GM18507 (cell line): ENCODE data around the gene RAB11FIP5.
"Not testable (repeated sequence)": the region's sequence is repeated elsewhere in the genome, so short reads cannot be mapped to it uniquely, and the experiment has no call there.

Source experiments
- DNase-seq: peaks from one replicate; pipeline ENCODE4 v3.0.0; 2011; ENCODE audit warnings: low read depth; ENCODE audit not compliant: insufficient read length; ENCODE audit errors: extremely low spot score
- FAIRE-seq: peaks from 2 replicates; lab custom pipeline; 2011; peaks lifted over from hg19 to GRCh38; lab: Jason Lieb, UNC

The RAB11FIP5 gene

DNA sequence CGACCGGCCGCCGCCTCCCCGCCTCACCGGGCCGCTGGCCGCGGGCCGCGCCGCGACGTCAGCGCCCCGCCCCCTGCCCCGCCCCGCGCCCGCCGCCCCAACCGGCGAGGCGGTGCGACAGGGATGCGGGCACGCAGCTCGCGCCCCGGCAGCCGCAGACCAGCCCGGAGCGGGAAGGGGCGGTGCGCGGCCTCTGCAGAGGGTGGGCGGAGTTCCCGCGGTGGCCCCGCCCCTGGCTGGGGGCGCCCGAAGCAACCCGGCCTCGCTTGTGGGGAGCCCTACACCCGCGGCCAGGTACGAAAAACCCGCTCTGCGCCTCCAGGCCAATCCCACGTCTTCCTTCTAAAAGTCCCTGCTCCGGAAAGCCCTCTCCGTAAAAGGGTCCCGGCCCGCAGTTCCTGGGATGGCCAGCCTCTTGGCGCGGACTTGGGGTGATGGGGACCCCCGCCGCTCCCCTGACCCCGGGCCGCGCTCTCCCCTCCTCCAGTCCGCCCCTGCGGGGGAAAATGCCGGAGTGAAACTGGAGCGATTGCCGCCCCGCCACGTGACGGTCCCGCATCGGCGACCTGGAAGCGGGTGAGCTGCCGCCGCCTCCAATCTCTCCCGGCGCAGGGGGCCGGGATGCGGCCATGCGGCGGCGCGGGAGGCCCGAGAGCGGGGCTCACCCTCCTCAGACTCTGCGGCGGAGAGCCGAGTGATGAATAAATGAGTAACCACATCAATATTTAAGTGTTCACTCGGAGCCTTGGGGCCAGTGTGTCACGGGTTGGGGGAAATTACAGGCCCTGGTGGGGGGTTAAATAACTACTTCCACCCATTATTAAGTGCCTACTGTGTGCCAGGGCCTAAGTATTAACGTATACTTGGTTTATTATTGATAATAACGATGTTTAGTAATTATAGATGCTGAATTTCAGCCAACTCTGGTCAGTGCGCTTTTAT lies at the start of gene RAB11FIP5:
Gene RAB11FIP5, minus strand, starts transcription at position 36 of the 942 bp plus-strand sequence. CDS start 171 bp downstream, outside the sequence.
- no peak for FAIRE-seq
- DNase-seq: peak; percentile 38

DNA sequence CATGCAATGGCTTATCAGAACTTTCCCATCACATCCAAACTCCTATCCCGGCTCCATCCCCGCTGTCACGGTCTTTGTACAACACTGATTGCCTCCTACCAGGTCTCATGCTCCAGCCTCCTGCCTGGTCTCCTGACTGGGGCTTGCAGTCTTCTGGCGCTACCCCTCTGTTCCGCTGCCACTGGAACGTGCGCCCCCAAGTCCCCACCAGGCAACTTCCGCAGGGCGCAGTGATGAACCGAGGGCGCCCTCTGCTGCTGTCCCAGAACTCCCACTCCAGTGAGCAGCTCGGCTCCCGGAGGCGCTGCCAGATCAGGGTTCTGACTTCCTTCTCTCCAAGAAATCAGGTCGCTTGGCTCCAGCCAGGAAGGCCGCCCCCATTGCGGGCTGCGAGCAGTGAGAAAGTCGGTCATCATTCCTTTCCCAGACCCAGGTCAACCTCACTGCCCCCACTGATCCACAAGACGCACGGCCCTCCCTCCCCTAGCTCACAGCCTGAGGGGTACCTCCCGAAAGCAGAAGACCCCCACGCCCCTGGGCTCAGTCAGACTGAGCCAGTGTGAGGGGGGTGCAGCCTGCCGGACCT lies 43.9 kb upstream of the RAB11FIP5 start:
- no peak for DNase-seq
- no peak for FAIRE-seq

DNA sequence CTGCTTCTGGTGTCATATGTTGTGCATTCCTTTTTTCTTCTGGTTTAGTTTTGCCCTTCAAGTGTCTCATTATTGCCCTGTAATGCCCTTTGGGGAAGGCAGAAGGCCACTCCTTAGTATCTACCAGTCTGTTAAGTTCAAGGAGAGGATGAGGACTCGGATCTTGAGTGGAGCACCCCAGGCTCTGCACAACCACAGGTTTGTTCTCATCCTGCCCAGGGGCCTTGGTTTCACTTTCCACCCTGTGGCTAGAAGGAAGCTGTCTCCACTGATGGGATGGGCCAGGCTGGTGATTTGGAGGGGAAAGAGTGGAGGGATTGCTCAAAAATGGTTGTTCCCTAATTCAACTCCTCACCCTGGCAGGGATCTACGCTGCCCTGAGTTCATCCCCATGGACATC lies 30.2 kb upstream of the RAB11FIP5 start:
- FAIRE-seq (no peak), DNase-seq (no peak)

- no peak for FAIRE-seq
- DNase-seq: no peak
Measured at GRCh38 chr2:73141896-73142295, 29.1 kb upstream of the RAB11FIP5 start.

DNA sequence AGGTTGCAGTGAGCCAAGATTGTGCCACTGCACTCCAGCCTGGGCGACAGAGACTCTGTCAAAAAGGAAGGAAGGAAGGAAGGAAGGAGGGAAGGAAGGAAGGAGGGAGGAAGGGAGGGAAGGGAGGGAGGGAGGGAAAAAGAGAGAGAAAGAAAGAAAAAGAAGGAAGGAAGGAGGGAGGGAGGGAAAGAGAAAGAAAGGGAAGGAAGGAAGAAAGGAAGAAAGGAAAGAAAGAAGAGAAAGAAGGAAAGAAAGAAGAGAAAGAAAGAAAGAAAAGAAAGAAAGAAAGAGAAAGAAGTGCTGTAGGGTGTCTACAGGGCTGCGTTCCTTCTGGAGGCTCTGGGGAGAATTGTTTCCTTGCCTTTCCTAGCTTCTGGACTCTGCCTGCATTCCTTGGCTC lies 22.5 kb upstream of the RAB11FIP5 start:
- no peak for DNase-seq
- FAIRE-seq: no peak

DNA sequence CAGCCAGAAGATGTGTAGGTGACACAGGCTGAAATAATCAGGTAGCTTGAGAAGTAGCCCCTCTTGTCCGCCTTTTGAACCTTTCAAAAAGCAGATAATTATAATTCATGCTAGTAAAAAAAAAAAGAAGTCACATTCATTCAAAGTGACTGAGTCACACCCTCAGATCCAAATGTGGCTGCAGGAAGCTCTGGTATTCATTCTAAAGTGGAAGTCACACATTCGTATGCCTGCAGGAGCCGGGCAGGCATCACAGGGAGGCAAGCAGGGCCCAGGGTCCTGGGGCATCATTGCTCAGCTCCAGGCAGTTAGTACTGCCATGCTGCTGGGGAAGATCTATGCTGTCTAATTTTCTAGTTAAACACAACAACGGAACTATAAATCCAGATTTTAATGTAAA lies 21.7 kb upstream of the RAB11FIP5 start:
- FAIRE-seq (no peak), DNase-seq (no peak)

DNA sequence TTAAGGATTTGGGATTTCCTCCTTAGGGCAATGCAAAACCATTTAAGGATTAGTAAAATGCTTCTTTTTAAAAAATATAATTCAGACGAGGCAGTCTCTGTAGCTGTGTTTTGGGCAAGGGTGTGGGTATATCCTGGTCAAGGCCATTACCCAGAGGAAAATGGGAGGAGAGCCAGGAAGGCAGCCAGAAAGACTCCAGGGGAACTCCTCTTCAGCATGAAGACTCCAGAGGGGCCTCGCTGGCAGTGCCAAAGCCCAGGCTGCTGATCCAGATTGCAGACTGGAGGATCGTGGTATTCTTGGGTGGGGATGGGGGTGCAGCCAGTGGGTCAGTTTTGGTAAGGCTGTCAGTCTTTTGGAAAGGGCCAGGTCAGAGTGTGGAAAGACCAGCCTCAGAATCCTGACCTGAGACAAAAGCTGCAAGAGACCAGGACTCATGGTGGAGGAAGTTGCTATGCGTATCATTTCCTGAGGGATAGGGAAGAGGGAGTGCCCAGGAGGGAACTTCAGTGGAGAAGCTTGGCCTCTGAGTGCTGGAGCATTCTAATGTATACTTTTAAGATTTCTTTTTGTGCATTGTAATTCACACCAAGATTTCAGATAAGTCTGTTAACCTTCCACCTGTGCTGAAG lies 20.9 kb upstream of the RAB11FIP5 start:
- FAIRE-seq (no peak), DNase-seq (no peak)

GRCh38 chr2:73131807-73132206 lies 19.1 kb upstream of the RAB11FIP5 start:
- no peak for FAIRE-seq
- DNase-seq: no peak

- FAIRE-seq: no peak
- DNase-seq: no peak
Measured at GRCh38 chr2:73130790-73131189, 18.0 kb upstream of the RAB11FIP5 start.

DNA sequence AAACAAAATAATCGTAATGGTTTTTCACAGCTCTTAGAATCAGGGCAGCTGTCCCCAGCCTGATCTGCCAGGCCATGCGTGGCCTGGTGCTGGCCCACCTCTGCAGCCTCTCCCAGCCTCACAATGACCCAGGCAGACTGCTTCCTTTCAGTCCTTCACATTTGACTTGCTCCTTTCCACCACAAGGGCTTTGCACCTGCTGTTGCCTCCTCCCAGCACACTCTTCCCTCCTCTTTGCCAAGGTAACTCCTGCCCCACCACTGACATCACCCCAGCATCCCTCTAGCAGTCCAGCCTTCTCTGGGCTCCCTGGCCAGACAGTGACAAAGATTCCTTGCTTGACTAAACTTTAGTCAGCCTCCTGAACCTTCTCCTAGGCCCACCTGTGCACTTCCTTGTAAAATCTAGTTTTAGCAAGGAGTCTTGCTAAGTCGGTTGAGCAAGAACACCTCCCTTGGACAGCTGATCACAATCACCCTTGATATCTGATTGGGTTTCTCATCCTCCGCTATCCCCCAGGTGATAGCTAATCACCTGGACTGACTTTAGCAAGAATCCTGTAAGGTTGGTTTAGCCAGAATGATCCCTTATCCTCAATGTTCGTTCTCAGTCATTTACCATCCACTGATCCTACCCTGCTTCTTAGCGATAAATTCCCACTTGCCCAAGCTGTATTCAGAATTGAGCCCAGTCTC lies 16.2 kb upstream of the RAB11FIP5 start:
- FAIRE-seq (no peak), DNase-seq (no peak)

GRCh38 chr2:73122536-73122935 lies 9.8 kb upstream of the RAB11FIP5 start:
- FAIRE-seq: no peak

GRCh38 chr2:73119611-73120239 lies 7.0 kb upstream of the RAB11FIP5 start:
- not testable (repeated sequence) for DNase-seq, FAIRE-seq

More at GRCh38 chr2:73122536-73122935, 9.8 kb upstream of the RAB11FIP5 start:
- no peak for DNase-seq

- DNase-seq: no peak
- no peak for FAIRE-seq
Measured at GRCh38 chr2:73117441-73117840, 4.7 kb upstream of the RAB11FIP5 start.

DNA sequence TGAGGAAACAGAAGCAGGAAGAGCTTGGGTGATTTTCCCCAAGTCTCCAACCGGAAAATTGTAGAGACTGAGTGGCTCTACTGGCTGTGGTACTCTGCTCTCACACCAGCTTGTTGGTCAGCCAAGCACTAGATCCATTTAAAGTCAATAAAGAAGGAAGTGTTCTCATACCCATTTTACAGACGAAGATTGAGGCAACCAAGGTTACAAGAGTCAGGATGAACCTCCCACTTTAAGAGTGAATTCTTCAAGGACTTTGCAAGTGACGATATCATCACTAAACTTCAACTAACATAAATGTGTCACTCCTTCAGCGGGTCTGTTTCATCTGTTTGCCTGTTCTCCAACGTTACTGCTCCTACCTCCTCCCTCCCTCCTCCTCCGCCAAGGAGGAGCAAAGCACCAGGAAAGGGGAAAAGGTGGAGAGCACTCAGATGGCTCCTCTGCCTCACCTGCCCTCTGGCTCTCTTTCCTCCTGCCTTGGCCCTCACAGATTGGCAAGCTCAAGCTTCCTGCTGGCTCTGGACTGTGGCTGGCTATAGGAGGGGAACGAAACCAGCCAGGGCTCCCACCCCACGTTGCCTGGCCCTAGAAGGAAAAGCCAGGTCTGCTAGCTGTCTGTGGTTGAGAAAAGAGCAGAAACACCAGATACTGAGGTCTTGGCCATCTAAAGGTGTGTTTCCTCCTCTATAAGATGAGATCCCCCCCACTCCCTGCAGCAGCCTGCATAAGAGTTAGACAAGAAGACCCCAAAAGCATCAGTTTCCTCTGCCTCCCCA lies 3.6 kb upstream of the RAB11FIP5 start:
- FAIRE-seq (no peak), DNase-seq (no peak)

DNA sequence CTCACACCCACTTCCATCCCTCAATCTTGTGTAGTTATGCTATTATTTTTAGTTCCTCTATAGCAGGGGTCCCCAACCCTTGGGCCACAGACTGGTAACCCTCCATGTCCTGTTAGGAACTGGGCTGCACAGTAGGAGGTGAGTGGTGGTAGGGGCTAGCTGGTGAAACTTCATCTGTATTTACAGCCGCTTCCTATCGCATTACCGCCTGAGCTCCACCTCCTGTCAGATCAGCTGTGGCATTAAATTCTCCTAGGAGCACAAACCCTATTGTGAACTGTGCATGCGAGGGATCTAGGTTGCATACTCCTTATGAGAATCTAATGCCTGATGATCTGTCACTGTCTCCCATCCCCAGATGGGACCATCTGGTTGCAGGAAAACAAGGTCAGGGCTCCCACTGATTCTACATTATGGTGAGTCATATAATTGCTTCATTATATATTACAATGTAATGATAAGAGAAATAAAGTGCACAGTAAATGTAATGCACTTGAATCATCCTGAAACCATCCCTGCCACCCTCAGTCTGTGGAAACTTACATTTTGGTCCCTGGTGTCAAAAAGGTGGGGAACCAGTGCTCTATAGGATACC lies 1.6 kb upstream of the RAB11FIP5 start:
- FAIRE-seq: no peak

DNA sequence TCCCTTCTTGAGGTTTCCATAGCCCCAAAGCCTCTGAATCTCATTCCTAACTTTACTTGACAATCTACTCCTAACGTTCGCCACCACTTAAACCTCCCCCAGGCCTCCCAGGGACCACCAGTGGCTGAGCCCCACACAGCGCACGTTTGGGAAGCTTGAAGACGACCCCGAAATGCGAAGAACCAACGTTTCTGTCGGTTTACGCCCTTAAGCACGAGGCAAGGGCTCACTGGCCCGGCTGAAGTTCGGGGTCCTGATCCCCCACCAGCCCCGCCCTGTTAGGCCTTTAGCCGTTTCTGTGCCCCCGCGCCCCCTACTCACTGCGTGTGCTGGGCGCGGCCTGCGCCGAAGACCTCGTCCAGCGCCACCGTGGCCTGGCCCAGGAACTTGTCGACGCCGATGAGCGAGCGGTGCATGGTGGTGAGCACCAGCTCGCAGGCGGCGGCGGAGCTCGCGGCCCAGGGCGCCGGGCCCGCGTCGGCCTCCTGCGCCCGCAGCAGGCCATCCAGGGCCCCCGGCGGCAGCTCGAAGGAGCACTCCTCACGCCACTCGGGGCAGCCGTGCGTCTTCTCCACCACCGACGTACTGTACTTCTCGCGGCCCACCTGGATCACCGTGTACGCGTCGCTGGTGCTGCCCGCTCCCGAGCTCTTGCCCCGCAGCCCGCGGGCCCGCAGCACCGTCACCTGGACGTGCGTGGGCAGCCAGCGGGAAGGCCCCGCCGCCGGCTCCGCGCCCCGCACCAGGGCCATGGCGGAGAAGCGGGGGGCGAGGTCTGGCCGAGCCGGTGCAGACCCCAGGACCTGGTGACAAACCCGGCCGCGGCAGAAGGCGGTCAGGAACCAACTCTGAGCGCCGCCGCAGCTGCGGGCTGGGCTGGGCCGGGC lies 479 bp downstream of the RAB11FIP5 start:
- FAIRE-seq: no peak

More for the DNA sequence above, 1.6 kb upstream of the RAB11FIP5 start:
- DNase-seq: no peak

More for the DNA sequence above, 479 bp downstream of the RAB11FIP5 start:
- DNase-seq: no peak
